Chondrocyte (in vitro differentiated cells): ENCODE results near the gene DPP3. TPM values are rescaled to one million over a fixed set of nuclear protein-coding genes. Genes with fewer than 3 reads are reported as not detected.

Experiments used
- DNase-seq: peaks from one replicate; pipeline ENCODE4 v3.0.0; 2021; ENCODE audit warnings: mixed read lengths, low spot score
- H3K27ac Mint-ChIP-seq: one replicate; pipeline ENCODE4 v1.8.0; 2021; ENCODE audit warnings: mild to moderate bottlenecking, moderate library complexity, mixed read lengths; ENCODE audit not compliant: unreplicated experiment
- H3K27me3 Mint-ChIP-seq: 2 replicates; pipeline ENCODE4 v1.8.0; 2021; ENCODE audit warnings: low read depth, mixed read lengths
- H3K36me3 Mint-ChIP-seq: 2 replicates; pipeline ENCODE4 v1.8.0; 2021; ENCODE audit warnings: low read depth, mixed read lengths
- H3K4me1 Mint-ChIP-seq: 2 replicates; pipeline ENCODE4 v1.8.0; 2021; ENCODE audit warnings: low read depth, mild to moderate bottlenecking, mixed read lengths
- H3K4me3 Mint-ChIP-seq: one replicate; pipeline ENCODE4 v1.8.0; 2021; ENCODE audit warnings: mild to moderate bottlenecking, moderate library complexity, mixed read lengths; ENCODE audit not compliant: unreplicated experiment
- H3K9me3 Mint-ChIP-seq: 2 replicates; pipeline ENCODE4 v1.8.0; 2021; ENCODE audit warnings: low read depth, mixed read lengths
- CTCF ChIP-seq: fragments of 200-600 bp; sonication (generic); IDR thresholded peaks from 2 replicates; pipeline ENCODE4 v1.5.0; 2021; ENCODE audit warnings: antibody characterized with exemption, mild to moderate bottlenecking, moderate library complexity
- total RNA-seq: library from RNA; stranded (reverse); gene quantifications from 3 replicates; pipeline ENCODE4 v1.2.1, GENCODE V29; 2021

Gene DPP3
- total RNA-seq, 1 donor from 2014 or later: 44.4 TPM

GRCh38 chr11:66488957-66489356, 8.7 kb downstream of the DPP3 start:
- no peak for DNase-seq
- no peak for TF ChIP-seq CTCF
- H3K36me3 Mint-ChIP-seq: peaks cover 11% of the 10 kb centered on the region
- no peaks in the 10 kb centered on the region for H3K4me1 Mint-ChIP-seq
- no peak overlapping the region for H3K4me3 Mint-ChIP-seq
- H3K27ac Mint-ChIP-seq: peak overlapping the region; percentile 54
- H3K27me3 Mint-ChIP-seq: no peaks in the 10 kb centered on the region
- no peaks in the 10 kb centered on the region for H3K9me3 Mint-ChIP-seq

DNA sequence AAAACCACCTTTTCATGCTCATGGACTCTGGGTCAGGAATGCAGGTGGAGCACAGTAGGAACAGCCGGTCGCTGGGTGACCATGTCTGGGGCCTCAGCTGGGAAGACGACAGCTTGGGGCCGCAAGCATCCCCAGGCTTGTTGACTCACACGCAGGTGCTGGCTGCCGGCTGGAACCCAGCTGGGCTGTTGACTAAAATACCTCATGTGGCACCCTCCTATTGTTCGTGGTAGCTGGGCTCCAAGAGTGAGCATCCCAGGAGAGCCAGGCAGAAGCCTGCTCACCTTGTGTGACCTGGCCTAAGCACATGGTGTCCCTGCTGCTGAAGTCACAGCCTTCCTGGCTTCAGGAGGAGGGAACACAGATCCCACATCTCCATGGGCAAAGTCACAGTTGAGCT, 9.4 kb downstream of the DPP3 start:
- no peak overlapping the region for H3K4me3 Mint-ChIP-seq
- no peak overlapping the region for H3K27ac Mint-ChIP-seq
- H3K27me3 Mint-ChIP-seq: no peaks in the 10 kb centered on the region
- TF ChIP-seq CTCF: no peak
- H3K36me3 Mint-ChIP-seq: peaks cover 13% of the 10 kb centered on the region
- H3K4me1 Mint-ChIP-seq: no peaks in the 10 kb centered on the region
- no peak for DNase-seq
- no peaks in the 10 kb centered on the region for H3K9me3 Mint-ChIP-seq

DNA sequence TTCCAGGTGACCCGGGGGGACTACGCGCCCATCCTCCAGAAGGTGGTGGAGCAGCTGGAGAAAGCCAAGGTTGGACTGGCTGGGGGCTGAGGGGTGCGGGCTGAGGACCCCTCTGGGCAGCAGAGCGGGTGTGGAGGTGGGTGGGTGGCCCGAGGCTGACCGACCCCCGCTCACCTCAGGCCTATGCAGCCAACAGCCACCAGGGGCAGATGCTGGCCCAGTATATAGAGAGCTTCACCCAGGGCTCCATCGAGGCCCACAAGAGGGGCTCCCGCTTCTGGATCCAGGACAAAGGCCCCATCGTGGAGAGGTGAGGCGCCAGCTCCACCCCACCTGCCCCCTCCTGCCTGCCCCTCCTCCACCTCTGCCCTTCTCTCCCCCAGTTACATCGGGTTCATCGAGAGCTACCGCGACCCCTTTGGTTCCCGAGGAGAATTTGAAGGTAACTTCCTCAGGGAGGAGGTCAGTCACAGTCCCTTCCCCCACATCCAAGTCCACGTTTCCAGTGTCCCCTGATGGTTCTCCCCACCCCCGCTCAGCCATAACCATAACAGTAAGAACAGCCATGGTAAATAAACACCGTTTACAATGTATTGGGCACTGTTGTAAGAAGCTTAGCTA, 11.2 kb downstream of the DPP3 start:
- Mint-ChIP-seq H3K36me3 (peaks cover 13% of the 10 kb centered on the region), H3K27me3 (no peaks in the 10 kb centered on the region), H3K4me3 (no peak overlapping the region), H3K9me3 (no peaks in the 10 kb centered on the region), H3K4me1 (no peaks in the 10 kb centered on the region), H3K27ac (no peak overlapping the region)
- no peak for DNase-seq
- peak; percentile 69 for TF ChIP-seq CTCF

- Mint-ChIP-seq H3K27ac (no peak overlapping the region), H3K36me3 (peaks cover 16% of the 10 kb centered on the region)
- no peak for DNase-seq
These were observed 12.1 kb downstream of the DPP3 start for GRCh38 chr11:66492161-66492865.

DNA sequence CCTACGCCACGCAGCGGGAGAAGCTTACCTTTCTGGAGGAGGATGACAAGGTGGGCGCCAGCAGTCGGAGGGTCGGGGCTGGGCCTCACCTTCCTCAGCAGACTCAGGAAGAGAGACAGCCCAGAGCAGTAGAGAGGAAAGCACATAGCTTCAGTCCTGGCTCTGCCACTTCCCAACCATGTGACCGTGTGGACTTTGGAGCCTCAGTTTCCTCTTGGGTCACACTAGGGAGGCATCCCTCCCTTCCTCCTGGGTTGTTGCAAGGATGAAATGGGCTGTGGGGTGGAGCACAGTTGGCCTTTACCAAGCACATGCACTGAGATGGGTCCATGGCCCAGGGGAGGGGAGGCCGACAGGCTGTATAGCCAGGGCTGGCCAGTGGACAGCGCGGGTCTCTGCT, 12.9 kb downstream of the DPP3 start:
- no peaks in the 10 kb centered on the region for H3K4me1 Mint-ChIP-seq
- no peak overlapping the region for H3K4me3 Mint-ChIP-seq
- peaks cover 19% of the 10 kb centered on the region for H3K36me3 Mint-ChIP-seq
- DNase-seq: no peak
- no peak overlapping the region for H3K27ac Mint-ChIP-seq
- TF ChIP-seq CTCF: no peak
- H3K9me3 Mint-ChIP-seq: no peaks in the 10 kb centered on the region
- H3K27me3 Mint-ChIP-seq: no peaks in the 10 kb centered on the region

More at GRCh38 chr11:66492161-66492865, 12.1 kb downstream of the DPP3 start:
- Mint-ChIP-seq H3K4me1 (no peaks in the 10 kb centered on the region), H3K9me3 (no peaks in the 10 kb centered on the region), H3K27me3 (no peaks in the 10 kb centered on the region), H3K4me3 (no peak overlapping the region)
- TF ChIP-seq CTCF: no peak
